Measurements from ENCODE around the gene OSCAR. TPM values are rescaled to one million over a fixed set of nuclear protein-coding genes. Genes with fewer than 3 reads are reported as not detected.

Gene OSCAR
- total and polyA plus RNA-seq, 10 of the 15 experiments (the other 5 are each of a cell fraction or from before 2014, with no cell fraction given): 0.08 to 0.27 (median 0.10) TPM; not detected in 7

- H3K9ac ChIP-seq (ENCODE audit: control insufficient read depth, insufficient read depth, low read length): no peak overlapping the region
- BruUV-seq (replicated peaks): no TSS peak
- no peak overlapping the region for H2AFZ ChIP-seq (ENCODE audit: control insufficient read depth, low read depth, low read length)
- H3K27ac ChIP-seq (ENCODE audit: control insufficient read depth, insufficient read depth): no peak overlapping the region
- POLR2A ChIA-PET: no interaction called here
- no peaks in the 10 kb centered on the region for H3K79me2 ChIP-seq (ENCODE audit: control insufficient read depth, insufficient read depth, low read length)
- ATAC-seq (no peak), FAIRE-seq (no peak), DNase-seq (ENCODE audit: low read depth, low spot score) (no peak)
- SMC1A ChIA-PET (ENCODE audit: uncharacterized antibody, unreplicated experiment): no interaction called here
- H3K4me3 ChIP-seq: no peak overlapping the region
- CTCF ChIA-PET: no interaction called here
- no peaks in the 10 kb centered on the region for H4K20me1 ChIP-seq (ENCODE audit: control insufficient read depth, insufficient read depth)
- WGBS (ENCODE audit: insufficient coverage, insufficient replicate concordance, low lambda C conversion rate, missing lambda C conversion rate): 88% methylated on average over 14 of the region's 20 CpGs
- no peaks in the 10 kb centered on the region for H3K9me3 ChIP-seq (replicated peaks; ENCODE audit: control insufficient read depth, insufficient read depth, low read length)
- TF ChIP-seq SP1 (IDR thresholded peaks at IDR 0.05; ENCODE audit: low read depth, low read length) (no peak), TBL1XR1 (IDR thresholded peaks at IDR 0.05; ENCODE audit: low read depth, low read length) (no peak), USF1 (IDR thresholded peaks at IDR 0.05; ENCODE audit: borderline replicate concordance, extremely low read length, insufficient read depth, low read depth, low read length) (no peak), RAD21 (IDR thresholded peaks at IDR 0.05; ENCODE audit: insufficient read depth, low read depth, low read length) (no peak), MAX (IDR thresholded peaks at IDR 0.05; ENCODE audit: low read depth, low read length) (no peak), HCFC1 (IDR thresholded peaks at IDR 0.05; ENCODE audit: low read length) (no peak), SREBF1 (IDR thresholded peaks at IDR 0.05; ENCODE audit: low read length) (no peak), ZNF687 (IDR thresholded peaks at IDR 0.05) (no peak), ZNF592 (IDR thresholded peaks at IDR 0.05) (no peak), CHD4 (IDR thresholded peaks at IDR 0.05) (no peak), NR2C1 (IDR thresholded peaks at IDR 0.05) (no peak), PBX3 (IDR thresholded peaks at IDR 0.05; ENCODE audit: insufficient replicate concordance, low read depth, low read length) (no peak), ATF7 (IDR thresholded peaks at IDR 0.05; ENCODE audit: low read depth) (no peak)
- no peaks in the 10 kb centered on the region for H3K4me1 ChIP-seq (ENCODE audit: control insufficient read depth, insufficient read depth, low read length)
- in situ Hi-C loops (cut with MboI) (loop anchor here (25.0 kb wide), 1 partner anchor 1534 kb away; the partner anchor contains the start of gene U2AF2), intact Hi-C loops (cut with micrococcal nuclease; ENCODE audit: unreplicated experiment) (no loop called here)
- no peaks in the 10 kb centered on the region for H3K27me3 ChIP-seq (replicated peaks in 1 of 2; ENCODE audit: control insufficient read depth in 2 of 2, insufficient read depth in 2 of 2, low read length in 1 of 2)
- RAD21 ChIA-PET (ENCODE audit: unreplicated experiment): no interaction called here
- no peak overlapping the region for H3K4me2 ChIP-seq (ENCODE audit: control insufficient read depth, insufficient read depth)
- peaks cover 0 to 27% of the 10 kb centered on the region in 2 experiments; a peak in 3 of 4 replicates for H3K36me3 ChIP-seq (ENCODE audit: control insufficient read depth in 2 of 2, insufficient read depth in 2 of 2, low read length in 1 of 2)
Measured at GRCh38 chr19:54128441-54128725, 27.8 kb upstream of the OSCAR start.
